Naive B cell (primary cell): Measurements from ENCODE around the gene ZNF160. TPM values are rescaled to one million over a fixed set of nuclear protein-coding genes. Genes with fewer than 3 reads are reported as not detected.
"Not testable (repeated sequence)": the region's sequence is repeated elsewhere in the genome, so short reads cannot be mapped to it uniquely, and the experiment has no call there.

Experiments
- ATAC-seq, 2 donors: fragments of 150-1000 bp; cut with Tn5 transposase; 2 replicates each; pipeline ENCODE4 v1.10.0; 2021; ENCODE audit warnings: low read depth in 2 of 2, mild to moderate bottlenecking in 2 of 2, moderate library complexity in 2 of 2
- DNase-seq: peaks from one replicate; pipeline ENCODE4 v3.0.0; 2022
- H3K27ac Mint-ChIP-seq, 6 donors: one replicate each; pipeline ENCODE4 v1.8.0; 2020 to 2022; ENCODE audit warnings: mild to moderate bottlenecking in 6 of 6, mixed read lengths in 6 of 6, moderate library complexity in 5 of 6, inconsistent platforms in 2 of 6
- H3K27me3 Mint-ChIP-seq, 3 donors: one replicate each; pipeline ENCODE4 v1.8.0; 2021 to 2022; ENCODE audit warnings: mixed read lengths in 3 of 3, mild to moderate bottlenecking in 1 of 3
- H3K36me3 Mint-ChIP-seq, 2 donors: one replicate each; pipeline ENCODE4 v1.8.0; 2020 to 2022; ENCODE audit warnings: mixed read lengths in 2 of 2, inconsistent platforms in 1 of 2, mild to moderate bottlenecking in 1 of 2
- H3K4me1 Mint-ChIP-seq, 3 donors: one replicate each; pipeline ENCODE4 v1.8.0; 2020 to 2022; ENCODE audit warnings: mixed read lengths in 3 of 3, inconsistent platforms in 1 of 3, mild to moderate bottlenecking in 1 of 3, moderate library complexity in 1 of 3
- H3K4me3 Mint-ChIP-seq, 8 donors: one replicate each; pipeline ENCODE4 v1.8.0; 2020 to 2022; ENCODE audit warnings: mild to moderate bottlenecking in 8 of 8, mixed read lengths in 8 of 8, moderate library complexity in 8 of 8, inconsistent platforms in 2 of 8
- H3K9me3 Mint-ChIP-seq, 7 donors: one replicate each; pipeline ENCODE4 v1.8.0; 2020 to 2022; ENCODE audit warnings: mixed read lengths in 7 of 7, mild to moderate bottlenecking in 5 of 7, inconsistent platforms in 2 of 7, moderate library complexity in 1 of 7
- polyA plus RNA-seq, 6 donors: library from polyadenylated mRNA; unstranded; fragments of 300-500 nt; fragmentation: Illumina TruSeq; gene quantifications; one replicate each; pipeline ENCODE4 v1.2.3, GENCODE V29; 2021; ENCODE audit warnings: low read depth in 6 of 6

ZNF160 gene
- 10 to 100 TPM; 11.2 to 40.7 (median 25.5) TPM for polyA plus RNA-seq

DNA sequence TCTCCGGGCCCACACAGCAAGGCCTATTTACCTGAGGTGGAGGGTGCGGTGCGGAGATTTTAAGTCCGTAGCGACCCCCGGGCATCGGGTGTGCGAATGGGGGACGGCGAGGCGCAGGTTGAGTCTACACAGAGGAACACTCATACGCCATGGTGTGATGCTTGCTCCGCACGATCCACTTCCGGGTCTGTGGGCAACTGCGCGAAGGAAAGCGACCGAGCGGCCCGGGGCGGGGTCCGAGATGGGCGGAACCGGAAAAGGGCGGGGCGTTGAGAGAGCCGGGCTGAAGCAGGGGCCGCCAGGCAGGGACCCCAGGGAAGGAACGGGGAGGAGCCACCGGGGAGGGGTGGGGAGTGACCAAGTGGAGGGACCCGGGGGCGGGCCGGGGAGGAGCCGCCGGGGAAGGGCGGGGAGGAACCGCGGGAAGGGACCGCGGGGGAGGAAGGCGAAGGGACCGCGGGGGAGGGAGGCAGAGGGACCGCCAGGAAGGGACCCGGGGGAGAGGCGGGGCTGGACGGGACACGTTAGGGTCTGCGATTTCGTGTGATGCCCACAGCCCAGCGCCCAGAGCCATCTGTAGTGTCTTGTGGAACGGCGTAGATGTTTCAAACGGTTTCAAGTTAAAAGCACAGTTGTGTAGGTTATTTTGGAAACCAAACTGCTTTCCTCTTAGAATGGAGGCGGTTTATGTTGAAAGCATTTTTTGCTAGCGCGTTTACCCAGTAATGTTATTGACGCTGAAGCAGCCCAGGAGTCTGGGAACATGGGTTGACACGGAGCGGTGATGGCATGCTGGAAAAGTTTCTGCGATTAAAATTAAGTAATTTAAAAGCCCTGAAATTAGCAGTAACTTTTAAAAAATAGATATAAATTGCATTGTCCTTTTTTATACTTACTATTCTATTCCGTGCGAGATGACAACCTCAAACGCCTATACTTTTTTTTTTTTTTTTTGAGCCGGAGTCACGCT lies at the start of gene ZNF160:
ZNF160 (minus strand) TSS at position 189 of the 970 bp plus-strand sequence. CDS start 17,146 bp downstream, outside the sequence.
- DNase-seq (peak; percentile 98), ATAC-seq (peak; percentile 92)
- H3K9me3 Mint-ChIP-seq: peaks cover 0 to 16% (median 6%) of the 10 kb centered on the region in 7 donors
- peaks cover 6 to 12% of the 10 kb centered on the region in 2 donors for H3K36me3 Mint-ChIP-seq
- H3K27me3 Mint-ChIP-seq: no peaks in the 10 kb centered on the region
- peaks cover 20 to 47% (median 22%) of the 10 kb centered on the region in 3 donors for H3K4me1 Mint-ChIP-seq
- peak within 1 kb of the TSS; percentile 87 to 99 (median 96) for H3K4me3 Mint-ChIP-seq
- H3K27ac Mint-ChIP-seq: peak within 1 kb of the TSS; percentile 90 to 98 (median 96)

DNA sequence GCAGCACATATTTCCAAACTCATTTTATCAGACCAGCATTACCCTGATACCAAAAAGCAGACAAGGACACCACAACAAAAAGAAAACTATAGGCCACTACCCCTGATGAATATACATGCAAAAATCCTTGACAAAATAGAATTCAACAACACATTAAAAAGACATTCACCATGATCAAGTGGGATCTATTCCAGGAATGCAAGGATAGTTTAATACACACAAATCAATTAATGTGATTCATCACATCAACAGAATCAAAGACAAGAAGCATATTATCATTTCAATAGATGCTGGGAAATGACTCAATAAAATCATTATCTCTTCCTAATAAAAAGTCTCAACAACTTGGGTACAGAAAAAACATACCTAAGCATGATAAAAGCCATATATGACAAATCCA lies 44.4 kb upstream of the ZNF160 start:
- no peaks in the 10 kb centered on the region for H3K27me3 Mint-ChIP-seq
- no peak for DNase-seq
- H3K36me3 Mint-ChIP-seq: peaks cover 56 to 76% of the 10 kb centered on the region in 2 donors
- H3K4me3 Mint-ChIP-seq: no peak overlapping the region
- no peak for ATAC-seq
- no peaks in the 10 kb centered on the region for H3K4me1 Mint-ChIP-seq
- H3K9me3 Mint-ChIP-seq: peaks cover 14 to 89% (median 68%) of the 10 kb centered on the region in 7 donors
- H3K27ac Mint-ChIP-seq: no peak overlapping the region

DNA sequence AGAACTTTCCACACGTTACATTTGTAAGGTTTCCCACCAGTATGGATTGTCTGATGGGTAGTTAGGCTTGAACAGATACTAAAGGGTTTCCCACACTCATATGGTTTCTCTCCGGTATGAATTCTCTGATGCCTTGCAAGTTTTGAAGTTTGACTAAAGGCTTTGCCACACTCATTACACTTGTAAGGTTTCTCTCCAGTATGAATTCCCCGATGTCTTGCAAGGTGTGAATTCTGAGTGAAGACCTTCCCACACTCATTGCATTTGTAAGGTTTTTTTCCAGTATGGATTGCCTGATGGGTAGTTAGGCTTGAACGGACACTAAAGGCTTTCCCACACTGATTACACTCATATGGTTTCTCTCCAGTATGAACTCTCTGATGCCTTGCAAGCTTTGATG lies 37.1 kb upstream of the ZNF160 start:
- H3K4me1 Mint-ChIP-seq: no peaks in the 10 kb centered on the region
- H3K4me3 Mint-ChIP-seq: no peak overlapping the region
- ATAC-seq: no peak
- H3K27me3 Mint-ChIP-seq: no peaks in the 10 kb centered on the region
- no peak overlapping the region for H3K27ac Mint-ChIP-seq
- H3K36me3 Mint-ChIP-seq: peaks cover 45 to 46% of the 10 kb centered on the region in 2 donors
- no peak for DNase-seq
- H3K9me3 Mint-ChIP-seq: peaks cover 9 to 83% (median 74%) of the 10 kb centered on the region in 7 donors

DNA sequence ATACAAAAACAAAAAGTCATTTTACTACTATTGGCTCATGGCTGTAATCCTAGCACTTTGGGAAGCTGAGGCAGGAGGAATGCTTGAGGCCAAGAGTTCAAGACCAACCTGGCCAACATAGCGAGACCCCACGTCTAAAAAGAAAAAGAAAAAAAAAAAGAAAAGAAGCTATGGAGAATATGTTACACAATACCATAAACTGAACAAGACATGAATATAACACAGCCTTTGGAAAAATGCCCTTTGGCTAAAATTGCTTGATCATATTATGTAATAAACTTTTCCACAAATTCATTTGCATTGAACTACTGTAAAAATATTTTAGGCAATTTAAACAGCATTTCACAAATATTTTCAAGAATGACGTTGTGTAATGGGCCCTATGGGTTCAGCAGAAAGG lies 33.2 kb upstream of the ZNF160 start:
- Mint-ChIP-seq H3K4me3 (no peak overlapping the region), H3K4me1 (peaks cover 8 to 16% (median 9%) of the 10 kb centered on the region in 3 donors), H3K36me3 (peaks cover 11 to 26% of the 10 kb centered on the region in 2 donors), H3K27ac (peak overlapping the region in 1 of 6 donors; percentile 27), H3K27me3 (no peaks in the 10 kb centered on the region), H3K9me3 (peaks cover 4 to 69% (median 53%) of the 10 kb centered on the region in 7 donors)
- no peak for DNase-seq
- no peak for ATAC-seq

DNA sequence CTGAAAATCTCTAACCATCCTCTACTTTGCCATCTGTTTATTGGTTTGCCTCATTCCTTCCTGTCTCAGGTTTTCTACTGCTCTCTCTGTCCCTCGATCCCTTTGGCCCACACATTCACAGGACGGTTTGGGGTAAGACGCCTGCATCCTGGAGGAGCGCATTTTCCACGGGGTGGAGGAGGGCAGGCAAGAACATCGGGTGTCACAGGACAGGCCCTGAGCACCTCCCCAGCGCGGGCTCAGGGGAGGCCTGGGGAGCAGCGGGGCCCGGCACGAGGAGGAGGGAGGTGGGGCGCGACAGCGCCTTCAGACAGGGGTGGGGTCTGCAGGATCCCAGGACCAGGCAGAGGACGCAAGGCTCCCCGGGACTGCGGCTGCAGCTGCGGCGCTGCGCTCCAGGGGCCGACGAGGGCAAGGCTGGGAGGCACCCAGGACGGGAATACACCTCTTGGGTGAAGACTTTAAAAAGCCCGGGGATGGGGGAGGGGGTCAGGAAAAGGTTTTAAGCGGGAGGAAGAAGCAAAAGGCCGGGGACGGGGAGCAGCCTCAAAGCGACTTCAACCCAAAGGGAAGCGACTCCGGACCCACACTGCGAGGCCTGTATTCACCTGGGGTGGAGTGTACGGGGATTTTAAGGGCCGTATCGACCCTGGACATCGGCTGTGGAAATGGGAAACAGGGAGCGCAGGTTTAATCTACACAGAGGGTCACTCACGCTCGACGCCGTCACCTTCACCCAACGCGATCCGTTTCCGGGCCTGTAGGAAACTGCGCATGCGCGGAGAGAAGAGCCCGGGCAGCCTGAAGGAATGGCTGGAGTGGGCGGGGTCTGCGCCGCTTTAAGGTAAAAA lies 29.1 kb upstream of the ZNF160 start, which contains the start of gene ZNF415:
ZNF415 (minus strand) TSS at position 770 of the 851 bp plus-strand sequence. CDS start 10,234 bp downstream, outside the sequence.
- Mint-ChIP-seq H3K9me3 (peaks cover 0 to 37% (median 24%) of the 10 kb centered on the region in 7 donors), H3K27ac (peak within 1 kb of the TSS; percentile 61 to 94 (median 86)), H3K4me3 (peak within 1 kb of the TSS; percentile 71 to 97 (median 91)), H3K36me3 (peaks cover 3 to 30% of the 10 kb centered on the region in 2 donors), H3K4me1 (peaks cover 10 to 30% (median 26%) of the 10 kb centered on the region in 3 donors), H3K27me3 (no peaks in the 10 kb centered on the region)
- ATAC-seq: peak; percentile 89
- peak; percentile 72 for DNase-seq

DNA sequence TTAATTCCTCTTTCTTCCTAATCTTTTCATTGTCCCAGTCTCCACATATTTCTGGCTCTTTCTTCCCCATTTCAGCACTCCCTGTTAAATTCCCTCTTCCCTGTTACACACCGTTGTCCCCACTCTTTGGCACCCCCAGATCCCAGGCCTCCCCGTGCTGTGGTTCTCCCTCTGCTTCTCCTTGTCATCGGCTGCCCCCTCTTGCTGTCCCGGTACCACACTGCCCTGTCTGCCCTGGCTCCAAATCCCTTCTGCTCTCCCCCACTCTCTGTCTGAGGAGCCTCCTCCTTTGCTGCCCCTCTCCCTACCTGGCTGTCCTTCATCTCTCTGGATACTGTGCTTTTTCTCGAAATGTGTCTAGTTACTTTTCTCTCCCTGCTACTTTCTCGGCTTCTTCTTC lies 28.5 kb upstream of the ZNF160 start:
- Mint-ChIP-seq H3K4me1 (peaks cover 10 to 30% (median 26%) of the 10 kb centered on the region in 3 donors), H3K27me3 (no peaks in the 10 kb centered on the region), H3K27ac (peak overlapping the region in 4 of 6 donors; percentile 78 to 94 (median 90)), H3K36me3 (peaks cover 0 to 26% of the 10 kb centered on the region in 2 donors), H3K4me3 (peak overlapping the region; percentile 71 to 97 (median 91)), H3K9me3 (peaks cover 0 to 31% (median 18%) of the 10 kb centered on the region in 7 donors)
- no peak for DNase-seq
- no peak for ATAC-seq

DNA sequence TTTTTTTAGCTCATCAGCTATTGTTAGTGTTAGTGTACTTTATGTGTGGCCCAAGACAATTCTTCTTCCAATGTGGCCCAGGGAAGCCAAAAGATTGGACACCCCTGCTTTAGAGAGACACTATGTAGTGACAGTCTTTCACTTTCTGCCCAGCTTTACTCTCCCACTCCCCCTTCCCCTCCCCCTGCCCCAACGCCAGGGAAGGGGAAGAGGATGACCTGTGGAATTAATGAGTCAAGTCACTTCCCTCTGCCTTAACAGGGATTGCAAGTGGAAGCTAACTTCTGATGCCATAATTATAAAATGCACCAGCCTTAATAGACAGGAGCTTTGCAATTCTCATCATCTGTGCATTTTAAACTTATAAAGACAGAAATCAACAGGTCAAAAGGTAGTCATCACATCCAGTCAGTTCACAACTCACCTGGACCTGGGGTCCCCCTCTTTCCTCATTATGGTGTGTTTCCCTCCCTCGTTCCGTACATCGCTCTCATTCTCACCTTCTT lies 27.9 kb upstream of the ZNF160 start:
- H3K4me1 Mint-ChIP-seq: peaks cover 10 to 30% (median 26%) of the 10 kb centered on the region in 3 donors
- H3K4me3 Mint-ChIP-seq: peak overlapping the region in 7 of 8 donors; percentile 10 to 97 (median 87)
- peak overlapping the region in 2 of 6 donors; percentile 1 to 89 for H3K27ac Mint-ChIP-seq
- H3K36me3 Mint-ChIP-seq: peaks cover 0 to 26% of the 10 kb centered on the region in 2 donors
- ATAC-seq: no peak
- DNase-seq: no peak
- no peaks in the 10 kb centered on the region for H3K27me3 Mint-ChIP-seq
- H3K9me3 Mint-ChIP-seq: peaks cover 0 to 25% (median 12%) of the 10 kb centered on the region in 7 donors

DNA sequence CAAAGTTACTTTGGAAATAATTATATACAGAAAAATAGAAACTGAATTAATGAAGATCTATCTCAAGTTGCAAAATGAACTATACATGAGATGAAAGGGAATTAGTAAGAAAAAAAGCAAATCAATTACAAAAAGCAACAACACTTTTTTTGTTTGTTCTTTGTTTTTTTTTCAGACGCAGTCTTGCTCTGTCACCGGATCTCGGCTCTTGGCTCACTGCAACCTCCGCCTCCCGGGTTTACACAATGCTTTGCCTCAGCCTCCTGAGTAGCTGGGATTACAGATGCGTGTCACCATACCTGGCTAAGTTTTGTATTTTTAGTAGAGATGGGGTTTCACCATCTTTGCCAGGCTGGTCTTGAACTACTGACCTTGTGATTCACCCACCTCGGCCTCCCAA lies 27.3 kb upstream of the ZNF160 start:
- H3K4me3 Mint-ChIP-seq: peak overlapping the region in 3 of 8 donors; percentile 36 to 54 (median 52)
- peaks cover 10 to 30% (median 26%) of the 10 kb centered on the region in 3 donors for H3K4me1 Mint-ChIP-seq
- no peak overlapping the region for H3K27ac Mint-ChIP-seq
- peaks cover 0 to 26% of the 10 kb centered on the region in 2 donors for H3K36me3 Mint-ChIP-seq
- H3K9me3 Mint-ChIP-seq: peaks cover 0 to 21% (median 8%) of the 10 kb centered on the region in 7 donors
- ATAC-seq (no peak), DNase-seq (no peak)
- H3K27me3 Mint-ChIP-seq: no peaks in the 10 kb centered on the region

DNA sequence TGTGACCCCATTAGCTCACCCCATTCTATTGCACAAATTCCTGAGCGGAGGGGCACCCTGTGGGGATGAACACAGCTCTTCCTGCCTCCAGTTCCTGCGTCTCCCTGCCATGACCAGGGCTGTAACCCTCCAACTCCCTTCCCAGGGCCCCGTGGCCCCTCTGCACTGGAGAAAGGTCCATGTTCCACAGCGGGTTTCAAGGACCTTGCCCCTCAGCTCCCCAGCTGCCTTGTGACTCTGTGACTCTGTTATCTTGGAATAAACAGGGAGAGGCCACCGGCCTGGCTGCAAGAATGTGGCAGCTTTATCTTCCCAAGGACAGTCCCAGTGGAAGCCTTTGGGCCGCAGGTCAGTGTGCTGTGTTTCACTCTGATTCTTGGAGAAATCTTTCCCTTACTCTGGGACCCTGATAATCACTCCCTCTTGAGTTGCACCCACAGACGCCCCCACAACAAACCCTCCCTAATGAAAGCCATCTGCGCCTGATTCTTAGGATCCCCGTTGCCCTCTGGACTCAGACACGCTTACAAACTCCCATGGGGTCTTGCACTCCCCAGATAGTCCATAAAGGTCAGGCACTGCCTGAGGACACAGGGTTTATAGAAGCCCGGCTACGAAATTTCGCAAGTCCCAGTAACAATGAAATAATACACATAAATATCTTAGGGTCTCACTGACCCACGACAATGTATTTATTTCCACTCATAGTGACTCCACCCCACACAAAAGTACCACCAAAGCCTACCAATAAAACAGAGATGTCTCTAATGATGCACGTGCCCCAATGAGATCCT lies 23.7 kb upstream of the ZNF160 start:
- peaks cover 12 to 38% (median 15%) of the 10 kb centered on the region in 3 donors for H3K4me1 Mint-ChIP-seq
- not testable (repeated sequence) for H3K9me3 Mint-ChIP-seq, H3K27me3 Mint-ChIP-seq, H3K27ac Mint-ChIP-seq, DNase-seq, ATAC-seq, H3K4me3 Mint-ChIP-seq
- peaks cover 0 to 35% of the 10 kb centered on the region in 2 donors for H3K36me3 Mint-ChIP-seq

DNA sequence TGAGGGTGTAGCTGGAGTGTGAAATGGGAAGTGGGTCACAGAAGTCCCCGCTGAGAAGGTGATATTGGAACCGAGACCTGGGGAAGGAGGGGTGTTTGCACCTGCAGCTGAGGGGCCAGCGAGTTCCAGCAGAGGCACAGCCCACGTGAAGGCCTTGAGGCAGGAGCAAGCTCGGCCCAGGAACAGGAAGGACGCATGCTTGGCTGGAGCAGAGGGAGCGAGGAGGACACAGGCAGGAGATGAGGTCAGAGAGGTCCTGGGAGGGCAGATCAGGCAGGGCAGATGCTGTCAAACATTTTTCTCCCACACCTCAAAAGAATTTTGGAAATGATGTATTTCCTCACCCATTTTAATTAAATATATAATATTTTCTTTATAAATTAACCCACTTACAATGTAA lies 20.2 kb upstream of the ZNF160 start:
- Mint-ChIP-seq H3K27ac (peak overlapping the region in 2 of 6 donors; percentile 3 to 33), H3K4me3 (no peak overlapping the region)

DNA sequence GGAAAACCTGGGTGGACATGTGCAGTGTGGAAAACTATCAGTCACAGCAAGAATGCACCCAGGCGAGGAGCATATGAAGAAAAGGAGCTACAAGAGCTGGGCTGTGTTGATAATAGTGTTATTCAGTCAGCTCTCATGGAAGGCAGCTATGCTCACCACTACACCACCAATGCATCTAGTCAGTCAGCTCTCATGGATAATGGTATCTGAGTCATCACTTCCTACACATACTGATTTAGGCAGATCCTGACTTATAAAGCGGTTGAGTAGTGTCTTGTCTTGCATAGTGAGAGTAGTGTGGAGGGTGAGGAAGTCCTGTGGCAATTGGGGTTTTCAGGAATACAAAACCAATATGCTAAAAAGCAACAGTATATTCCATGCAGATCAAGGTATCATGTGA lies 9.1 kb upstream of the ZNF160 start:
- H3K27ac Mint-ChIP-seq: peak overlapping the region in 1 of 6 donors; percentile 77
- DNase-seq (no peak), ATAC-seq (no peak)
- no peaks in the 10 kb centered on the region for H3K4me1 Mint-ChIP-seq
- peaks cover 10 to 60% (median 52%) of the 10 kb centered on the region in 7 donors for H3K9me3 Mint-ChIP-seq
- H3K4me3 Mint-ChIP-seq: no peak overlapping the region
- peaks cover 51 to 59% of the 10 kb centered on the region in 2 donors for H3K36me3 Mint-ChIP-seq
- H3K27me3 Mint-ChIP-seq: no peaks in the 10 kb centered on the region

More for the DNA sequence above, 20.2 kb upstream of the ZNF160 start:
- H3K9me3 Mint-ChIP-seq: peaks cover 0 to 20% (median 11%) of the 10 kb centered on the region in 7 donors
- ATAC-seq: no peak
- peaks cover 5 to 32% of the 10 kb centered on the region in 2 donors for H3K36me3 Mint-ChIP-seq
- no peaks in the 10 kb centered on the region for H3K27me3 Mint-ChIP-seq
- H3K4me1 Mint-ChIP-seq: peaks cover 0 to 19% (median 5%) of the 10 kb centered on the region in 3 donors
- no peak for DNase-seq

DNA sequence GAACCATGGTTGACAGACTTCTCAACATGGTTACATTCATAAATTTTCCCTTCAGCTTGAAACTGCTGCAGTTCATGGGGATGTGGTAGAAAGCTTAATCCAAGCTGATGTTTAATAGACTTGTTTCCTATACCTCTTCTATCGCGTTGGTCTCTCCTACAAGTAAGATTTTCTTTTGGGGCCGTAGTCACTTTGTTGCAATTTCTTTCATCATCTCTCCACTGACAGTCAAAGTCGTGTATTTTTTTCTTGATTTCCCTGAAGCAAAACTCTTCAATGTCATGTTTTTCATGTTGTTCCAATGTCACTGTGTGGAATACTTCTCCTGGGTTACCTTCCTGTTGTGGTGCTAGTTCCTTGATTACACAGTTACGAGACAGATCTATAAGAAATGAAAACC lies 6.3 kb upstream of the ZNF160 start:
- Mint-ChIP-seq H3K4me1 (no peaks in the 10 kb centered on the region), H3K4me3 (peak overlapping the region in 1 of 8 donors; percentile 27), H3K36me3 (peaks cover 27 to 32% of the 10 kb centered on the region in 2 donors), H3K27ac (no peak overlapping the region), H3K27me3 (no peaks in the 10 kb centered on the region), H3K9me3 (peaks cover 4 to 45% (median 31%) of the 10 kb centered on the region in 7 donors)
- DNase-seq (no peak), ATAC-seq (no peak)
